Suprapubic skin (tissue), 4 donors: Measurements from ENCODE around the gene LLPH. TPM values are rescaled to one million over a fixed set of nuclear protein-coding genes. Genes with fewer than 3 reads are reported as not detected.

ENCODE experiments used
- DNase-seq, 2 donors: peaks; one replicate each; pipeline ENCODE4 v3.0.0-alpha.2; 2019; ENCODE audit warnings: low spot score in 2 of 2
- H3K27ac ChIP-seq: fragments of 200-600 bp; sonication (generic); one replicate; pipeline ENCODE4 v1.5.1; 2019
- H3K27me3 ChIP-seq: fragments of 200-600 bp; sonication (generic); one replicate; pipeline ENCODE4 v1.5.1; 2019
- H3K36me3 ChIP-seq: fragments of 200-600 bp; sonication (generic); one replicate; pipeline ENCODE4 v1.5.1; 2019
- H3K4me1 ChIP-seq: fragments of 200-600 bp; sonication (generic); one replicate; pipeline ENCODE4 v1.5.1; 2019
- H3K4me3 ChIP-seq: fragments of 200-600 bp; sonication (generic); one replicate; pipeline ENCODE4 v1.5.1; 2019; ENCODE audit warnings: mild to moderate bottlenecking
- H3K9me3 ChIP-seq: fragments of 200-600 bp; sonication (generic); one replicate; pipeline ENCODE4 v1.5.1; 2019
- CTCF ChIP-seq, 2 donors: fragments of 200-600 bp in 1 of 2; fragments of 450-650 bp in 1 of 2; sonication (generic) in 1 of 2; IDR thresholded peaks; one replicate each; pipeline ENCODE4 v1.5.1; 2016 to 2019; ENCODE audit warnings: antibody characterized with exemption in 2 of 2, mild to moderate bottlenecking in 1 of 2, moderate library complexity in 1 of 2
- EP300 ChIP-seq: sonication (generic); formaldehyde crosslinking; IDR thresholded peaks from one replicate; pipeline ENCODE4 v1.6.1; 2017; ENCODE audit warnings: antibody characterized with exemption
- POLR2A ChIP-seq, 2 donors: fragments of 450-650 bp; IDR thresholded peaks; one replicate each; pipeline ENCODE4 v1.6.1; 2017; ENCODE audit warnings: antibody characterized with exemption in 2 of 2, mild to moderate bottlenecking in 2 of 2, moderate library complexity in 2 of 2
- POLR2AphosphoS5 ChIP-seq, 3 donors: sonication (generic); formaldehyde crosslinking; IDR thresholded peaks; one replicate each; pipeline ENCODE4 v1.6.1; 2017; ENCODE audit warnings: antibody characterized with exemption in 3 of 3
- WGBS: methylation state at CpG from one replicate; pipeline ENCODE4 v1.1.5; 2018; 5-methylcytosine and 5-hydroxymethylcytosine counted together
- total RNA-seq, 4 donors: library from RNA; depleted of rRNA; stranded (reverse); fragments of >200 nt; gene quantifications; one replicate each; pipeline ENCODE4 v1.1.0, GENCODE V29; 2016

The LLPH gene
- total RNA-seq, 4 donors from 2014 or later, result 6.4 to 8.3 (median 6.7) TPM

GRCh38 chr12:66140731-66141130, 10.2 kb upstream of the LLPH start:
- no peaks in the 10 kb centered on the region for H3K27me3 ChIP-seq
- DNase-seq, result no peak
- H3K9me3 ChIP-seq, result peaks cover 22% of the 10 kb centered on the region
- TF ChIP-seq EP300 (no peak), POLR2AphosphoS5 (IDR thresholded peaks at IDR 0.05) (no peak), CTCF (IDR thresholded peaks at IDR 0.05) (no peak)
- no peak overlapping the region for H3K4me3 ChIP-seq
- peaks cover 8% of the 10 kb centered on the region for H3K4me1 ChIP-seq
- peaks cover 61% of the 10 kb centered on the region for H3K36me3 ChIP-seq
- H3K27ac ChIP-seq, result no peak overlapping the region

GRCh38 chr12:66139328-66139727, 8.8 kb upstream of the LLPH start:
- H3K9me3 ChIP-seq, result peaks cover 22% of the 10 kb centered on the region
- H3K27me3 ChIP-seq, result no peaks in the 10 kb centered on the region
- no peaks in the 10 kb centered on the region for H3K4me1 ChIP-seq
- H3K27ac ChIP-seq, result no peak overlapping the region
- DNase-seq, result no peak
- TF ChIP-seq POLR2AphosphoS5 (IDR thresholded peaks at IDR 0.05) (no peak), EP300 (no peak), CTCF (IDR thresholded peaks at IDR 0.05) (no peak), POLR2A (IDR thresholded peaks at IDR 0.05) (no peak)
- no peak overlapping the region for H3K4me3 ChIP-seq
- WGBS, result 98% methylated on average over 2 of the region's 2 CpGs
- peaks cover 60% of the 10 kb centered on the region for H3K36me3 ChIP-seq

- H3K9me3 ChIP-seq, result peaks cover 22% of the 10 kb centered on the region
- H3K36me3 ChIP-seq, result peaks cover 61% of the 10 kb centered on the region
- no peaks in the 10 kb centered on the region for H3K27me3 ChIP-seq
- 96% methylated on average over 3 of the region's 3 CpGs for WGBS
- H3K27ac ChIP-seq, result no peak overlapping the region
- H3K4me3 ChIP-seq, result no peak overlapping the region
- TF ChIP-seq POLR2A (IDR thresholded peaks at IDR 0.05) (no peak), CTCF (IDR thresholded peaks at IDR 0.05) (no peak)
- no peaks in the 10 kb centered on the region for H3K4me1 ChIP-seq
- DNase-seq, result no peak
Measured at GRCh38 chr12:66137937-66138336, 7.4 kb upstream of the LLPH start.

GRCh38 chr12:66132408-66132807, 1.9 kb upstream of the LLPH start:
- TF ChIP-seq EP300 (no peak), POLR2A (IDR thresholded peaks at IDR 0.05) (no peak), POLR2AphosphoS5 (IDR thresholded peaks at IDR 0.05) (no peak), CTCF (IDR thresholded peaks at IDR 0.05) (no peak)
- peaks cover 21% of the 10 kb centered on the region for H3K4me1 ChIP-seq
- H3K27me3 ChIP-seq, result no peaks in the 10 kb centered on the region
- no peaks in the 10 kb centered on the region for H3K9me3 ChIP-seq
- peaks cover 27% of the 10 kb centered on the region for H3K36me3 ChIP-seq
- DNase-seq, result no peak
- no peak overlapping the region for H3K27ac ChIP-seq
- H3K4me3 ChIP-seq, result no peak overlapping the region

- peaks cover 21% of the 10 kb centered on the region for H3K36me3 ChIP-seq
- WGBS, result 9% methylated on average over 11 of the region's 11 CpGs
- no peak for DNase-seq
Measured at GRCh38 chr12:66131067-66131688, 628 bp upstream of the LLPH start.

More at GRCh38 chr12:66131067-66131688, 628 bp upstream of the LLPH start:
- no peak for TF ChIP-seq POLR2A (IDR thresholded peaks at IDR 0.05)
- no peak for TF ChIP-seq POLR2AphosphoS5 (IDR thresholded peaks at IDR 0.05)
- no peak for TF ChIP-seq EP300
- TF ChIP-seq CTCF (IDR thresholded peaks at IDR 0.05), result no peak
- Histone ChIP-seq H3K27ac (peak overlapping the region; percentile 74), H3K4me1 (peaks cover 21% of the 10 kb centered on the region), H3K4me3 (peak overlapping the region; percentile 72), H3K27me3 (no peaks in the 10 kb centered on the region), H3K9me3 (no peaks in the 10 kb centered on the region)
